SK-N-MC (cell line): ENCODE results near the gene STAT5B.

Source experiments
- EZH2 ChIP-seq: fragments of 200-600 bp; sonication (generic); IDR thresholded peaks from one replicate; pipeline ENCODE4 v1.6.1; 2017; ENCODE audit warnings: antibody characterized with exemption
- POLR2AphosphoS5 ChIP-seq: IDR thresholded peaks from 2 replicates; pipeline ENCODE4 v1.6.1; 2012; ENCODE audit warnings: mild to moderate bottlenecking, low read depth, low read length, borderline replicate concordance

DNA sequence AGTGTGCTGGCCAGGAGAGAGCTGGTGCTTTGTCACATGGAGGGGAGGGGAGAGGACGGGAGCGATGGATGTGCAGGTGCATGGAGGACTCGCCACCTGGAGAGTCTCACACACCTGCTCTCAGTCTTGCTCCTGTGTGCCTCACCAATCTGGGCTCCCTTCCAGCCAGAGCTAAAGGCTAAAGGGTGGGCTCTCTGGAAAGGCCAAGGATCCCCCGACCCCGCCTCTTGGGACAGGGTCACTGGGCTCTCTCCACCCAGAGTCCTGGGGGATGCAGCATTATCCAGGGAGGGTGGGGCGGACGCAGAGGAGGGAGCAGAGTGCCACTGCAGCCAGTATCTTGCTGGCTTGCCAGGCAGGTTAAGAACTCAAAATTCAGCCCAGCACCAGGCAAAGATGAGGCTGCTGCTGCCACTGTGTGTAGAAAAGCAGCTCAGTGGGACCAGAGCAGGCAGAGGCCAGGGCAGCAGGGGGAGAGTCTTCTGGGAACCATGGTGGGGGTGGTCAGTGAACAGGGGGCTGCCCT is 5.4 kb upstream of the STAT5B start:
- TF ChIP-seq POLR2AphosphoS5 (no peak), EZH2 (no peak)
